HepG2 (cell line): ENCODE results near the gene RABL6. TPM values are rescaled to one million over a fixed set of nuclear protein-coding genes. Genes with fewer than 3 reads are reported as not detected.

Source experiments
- AGO1 ChIP-seq: fragments of 200-400 bp; formaldehyde crosslinking; IDR thresholded peaks from 2 replicates; pipeline ENCODE4 v1.6.1; 2017; ENCODE audit warnings: mild to moderate bottlenecking, low read depth, low read length, moderate library complexity; ENCODE audit not compliant: poor library complexity, severe bottlenecking
- AKAP8 ChIP-seq: sonication (generic); formaldehyde crosslinking; IDR thresholded peaks from 2 replicates; pipeline ENCODE4 v1.5.1; 2020; ENCODE audit warnings: mild to moderate bottlenecking, missing genetic modification reagents
- KLF13 ChIP-seq: sonication (generic); formaldehyde crosslinking; IDR thresholded peaks from 2 replicates; pipeline ENCODE4 v1.4.0; 2020; ENCODE audit warnings: mild to moderate bottlenecking, missing genetic modification reagents
- MAZ ChIP-seq, 2 experiments: sonication (generic) in 1 of 2; formaldehyde crosslinking in 1 of 2; IDR thresholded peaks; 2 replicates each; pipeline versions ENCODE4 v1.5.0 to v1.6.1; 2012 to 2020; ENCODE audit warnings: low read depth in 2 of 2, mild to moderate bottlenecking in 2 of 2, borderline replicate concordance in 1 of 2, improper control_type of control experiment in 1 of 2, low read length in 1 of 2, missing genetic modification reagents in 1 of 2, moderate library complexity in 1 of 2
- NFYB ChIP-seq: sonication (generic); formaldehyde crosslinking; IDR thresholded peaks from 2 replicates; pipeline ENCODE4 v1.4.0; 2020; ENCODE audit warnings: missing genetic modification reagents
- NONO ChIP-seq, 2 experiments: fragments of 450-650 bp in 1 of 2; sonication (generic) in 1 of 2; formaldehyde crosslinking in 1 of 2; IDR thresholded peaks in 1 of 2; conservative IDR thresholded peaks in 1 of 2; 2 replicates each; pipeline versions ENCODE4 v1.6.1 to v1.8.0; 2017 to 2022; ENCODE audit warnings: mild to moderate bottlenecking in 1 of 2, missing genetic modification reagents in 1 of 2, moderate library complexity in 1 of 2
- POLR2A ChIP-seq, 2 experiments: IDR thresholded peaks; 2 replicates each; pipeline ENCODE4 v1.6.1; 2011; ENCODE audit warnings: low read depth in 2 of 2, low read length in 2 of 2, mild to moderate bottlenecking in 1 of 2, moderate library complexity in 1 of 2; ENCODE audit not compliant: insufficient read depth in 1 of 2
- RBFOX2 ChIP-seq: fragments of 200-400 bp; formaldehyde crosslinking; IDR thresholded peaks from 2 replicates; pipeline ENCODE4 v1.6.1; 2017; ENCODE audit warnings: low read depth, mild to moderate bottlenecking, low read length
- SRSF1 ChIP-seq: fragments of 200-400 bp; formaldehyde crosslinking; optimal IDR thresholded peaks from 2 replicates; pipeline ENCODE3; 2017; ENCODE audit warnings: mild to moderate bottlenecking, low read depth, low read length, moderate library complexity
- TAF15 ChIP-seq: fragments of 200-400 bp; formaldehyde crosslinking; IDR thresholded peaks from one replicate; pipeline ENCODE4 v1.6.1; 2018; ENCODE audit warnings: mild to moderate bottlenecking, low read depth, low read length; ENCODE audit not compliant: poor library complexity, severe bottlenecking
- TBX2 ChIP-seq: sonication (generic); formaldehyde crosslinking; IDR thresholded peaks from 2 replicates; pipeline ENCODE4 v1.5.0; 2020; ENCODE audit warnings: missing genetic modification reagents, mild to moderate bottlenecking, borderline replicate concordance
- ZNF33B ChIP-seq: sonication (generic); formaldehyde crosslinking; IDR thresholded peaks from 2 replicates; pipeline ENCODE4 v1.5.1; 2020; ENCODE audit warnings: mild to moderate bottlenecking, missing genetic modification reagents
- ZNF891 ChIP-seq: sonication (generic); formaldehyde crosslinking; IDR thresholded peaks from 2 replicates; pipeline ENCODE4 v1.5.0; 2020; ENCODE audit warnings: mild to moderate bottlenecking, missing genetic modification reagents
- polyA plus RNA-seq, 8 experiments: library from polyadenylated mRNA; depleted of rRNA in 3 of 8; stranded (reverse) in 7 of 8; unstranded in 1 of 8; fragments of >200 nt; fragmentation: Illumina TruSeq in 4 of 8; extraction: Trizol in 4 of 8; gene quantifications; 2 replicates each; pipeline versions ENCODE4 v1.2.1 to v1.2.3, GENCODE V29; 2011 to 2016; ENCODE audit warnings: low read depth in 4 of 8, missing spikeins in 1 of 8, mixed read lengths in 1 of 8; ENCODE audit not compliant: insufficient read depth in 1 of 8
- total RNA-seq, 5 experiments: library from RNA; depleted of rRNA; stranded (reverse); fragments of >200 nt; fragmentation: Illumina TruSeq; extraction: Trizol; gene quantifications; 2 replicates each; pipeline ENCODE4 v1.2.3, GENCODE V29; 2016; ENCODE audit warnings: low read depth in 1 of 5
- TF ChIP-seq, protein P1 (sequence below): sonication (generic); formaldehyde crosslinking; IDR thresholded peaks from 2 replicates; pipeline ENCODE4 v1.4.0; 2020; ENCODE audit warnings: mild to moderate bottlenecking, missing genetic modification reagents
- TF ChIP-seq, protein P2 (sequence below): sonication (generic); formaldehyde crosslinking; IDR thresholded peaks from 2 replicates; pipeline ENCODE4 v1.5.0; 2020; ENCODE audit warnings: missing genetic modification reagents, mild to moderate bottlenecking, borderline replicate concordance
- TF ChIP-seq, protein P3 (sequence below): sonication (generic); formaldehyde crosslinking; IDR thresholded peaks from 2 replicates; pipeline ENCODE4 v1.4.0; 2020; ENCODE audit warnings: missing genetic modification reagents
- TF ChIP-seq, protein P4 (sequence below): sonication (generic); formaldehyde crosslinking; IDR thresholded peaks from 2 replicates; pipeline ENCODE4 v1.4.0; 2020; ENCODE audit warnings: missing genetic modification reagents
- TF ChIP-seq, protein P5 (sequence below): sonication (generic); formaldehyde crosslinking; IDR thresholded peaks from 2 replicates; pipeline ENCODE4 v1.4.0; 2020; ENCODE audit warnings: missing genetic modification reagents

The RABL6 gene
- total and polyA plus RNA-seq, 2 of the 13 experiments (the other 11 are each of a cell fraction or from before 2014, with no cell fraction given), result 81.5 to 125 TPM

DNA sequence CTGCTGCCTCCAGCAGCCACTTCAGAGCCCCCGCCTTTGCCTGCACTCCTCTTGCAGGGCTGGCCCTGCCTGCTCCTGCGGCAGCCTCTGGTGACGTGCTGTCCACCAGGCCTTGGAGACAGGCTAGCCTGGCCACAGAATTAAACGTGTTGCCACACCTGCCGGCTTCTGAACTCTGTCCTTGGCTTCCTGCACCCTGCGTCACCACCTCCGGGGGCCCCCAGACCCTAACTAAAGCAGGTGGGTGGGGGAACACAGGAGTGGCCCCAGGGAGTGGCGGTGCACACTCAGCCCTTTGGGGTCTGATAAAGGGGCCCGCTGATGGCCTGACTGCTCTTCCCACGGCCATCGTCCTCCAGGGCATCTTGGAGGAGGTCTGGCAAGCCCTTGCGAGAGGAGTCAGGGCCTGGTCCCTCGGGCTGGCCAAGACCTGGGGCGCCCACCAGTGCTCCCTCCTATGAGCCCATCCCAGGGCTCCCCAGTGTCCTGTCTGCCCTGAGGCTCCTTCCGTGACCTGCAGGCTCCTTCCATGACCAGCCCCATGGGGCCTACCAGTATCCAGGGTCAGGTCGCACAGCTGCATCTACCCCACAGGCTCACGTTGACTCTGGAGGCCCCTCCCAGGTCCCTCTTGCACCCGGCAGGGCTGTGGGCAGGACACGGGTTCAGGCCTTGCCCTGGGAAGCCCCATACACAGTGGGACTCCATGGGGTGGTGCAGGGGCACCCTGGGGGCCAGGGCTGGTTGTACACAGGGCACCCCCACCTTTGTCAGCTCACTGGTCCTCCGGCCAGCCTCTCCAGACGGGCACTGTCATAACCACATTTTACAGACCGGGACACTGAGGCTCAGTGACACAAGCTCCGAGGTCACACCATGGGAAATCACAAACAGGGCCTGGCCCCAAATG lies 43.4 kb downstream of the RABL6 start (continued):
- TF ChIP-seq TBX2 (0 out of 2 replicates have a peak, but pooled peaks have one; percentile 25), TAF15 (peak; percentile 20), AKAP8 (peak; percentile 83), SRSF1 (peak; percentile 31), NONO (IDR thresholded peaks at IDR 0.05) (no peak), NONO (CRISPR knock-in tag; conservative IDR thresholded peaks at IDR 0.05) (0 out of 2 replicates have a peak, but pooled peaks have one; percentile 17), AGO1 (peak; percentile 95), ZNF33B (CRISPR knock-in tag) (0 out of 2 replicates have a peak, but pooled peaks have one; percentile 49), KLF13 (CRISPR knock-in tag) (no peak), ZNF891 (CRISPR knock-in tag) (0 out of 2 replicates have a peak, but pooled peaks have one; percentile 1), MAZ (IDR thresholded peaks at IDR 0.05; ENCODE audit: borderline replicate concordance, low read depth, low read length) (no peak), MAZ (CRISPR knock-in tag; IDR thresholded peaks at IDR 0.05; ENCODE audit: low read depth) (no peak), POLR2A (IDR thresholded peaks at IDR 0.05; ENCODE audit: insufficient read depth in 1 of 2, low read depth in 2 of 2, low read length in 2 of 2) (0 out of 4 replicates have a peak, but pooled peaks of 1 of the 2 experiments have one; percentile 5), RBFOX2 (peak; percentile 64; the same call in 1 of the 2 replicates), NFYB (CRISPR knock-in tag) (no peak)
- TF ChIP-seq, protein P1, sequence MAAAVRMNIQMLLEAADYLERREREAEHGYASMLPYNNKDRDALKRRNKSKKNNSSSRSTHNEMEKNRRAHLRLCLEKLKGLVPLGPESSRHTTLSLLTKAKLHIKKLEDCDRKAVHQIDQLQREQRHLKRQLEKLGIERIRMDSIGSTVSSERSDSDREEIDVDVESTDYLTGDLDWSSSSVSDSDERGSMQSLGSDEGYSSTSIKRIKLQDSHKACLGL (CRISPR knock-in tag), result 0 out of 2 replicates have a peak, but pooled peaks have one; percentile 20
- TF ChIP-seq, protein P2, sequence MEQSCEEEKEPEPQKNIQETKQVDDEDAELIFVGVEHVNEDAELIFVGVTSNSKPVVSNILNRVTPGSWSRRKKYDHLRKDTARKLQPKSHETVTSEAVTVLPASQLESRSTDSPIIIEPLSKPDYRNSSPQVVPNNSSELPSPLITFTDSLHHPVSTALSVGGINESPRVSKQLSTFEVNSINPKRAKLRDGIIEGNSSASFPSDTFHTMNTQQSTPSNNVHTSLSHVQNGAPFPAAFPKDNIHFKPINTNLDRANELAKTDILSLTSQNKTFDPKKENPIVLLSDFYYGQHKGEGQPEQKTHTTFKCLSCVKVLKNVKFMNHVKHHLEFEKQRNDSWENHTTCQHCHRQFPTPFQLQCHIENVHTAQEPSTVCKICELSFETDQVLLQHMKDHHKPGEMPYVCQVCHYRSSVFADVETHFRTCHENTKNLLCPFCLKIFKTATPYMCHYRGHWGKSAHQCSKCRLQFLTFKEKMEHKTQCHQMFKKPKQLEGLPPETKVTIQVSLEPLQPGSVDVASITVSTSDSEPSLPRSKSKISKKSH, result no peak
- TF ChIP-seq, protein P3, sequence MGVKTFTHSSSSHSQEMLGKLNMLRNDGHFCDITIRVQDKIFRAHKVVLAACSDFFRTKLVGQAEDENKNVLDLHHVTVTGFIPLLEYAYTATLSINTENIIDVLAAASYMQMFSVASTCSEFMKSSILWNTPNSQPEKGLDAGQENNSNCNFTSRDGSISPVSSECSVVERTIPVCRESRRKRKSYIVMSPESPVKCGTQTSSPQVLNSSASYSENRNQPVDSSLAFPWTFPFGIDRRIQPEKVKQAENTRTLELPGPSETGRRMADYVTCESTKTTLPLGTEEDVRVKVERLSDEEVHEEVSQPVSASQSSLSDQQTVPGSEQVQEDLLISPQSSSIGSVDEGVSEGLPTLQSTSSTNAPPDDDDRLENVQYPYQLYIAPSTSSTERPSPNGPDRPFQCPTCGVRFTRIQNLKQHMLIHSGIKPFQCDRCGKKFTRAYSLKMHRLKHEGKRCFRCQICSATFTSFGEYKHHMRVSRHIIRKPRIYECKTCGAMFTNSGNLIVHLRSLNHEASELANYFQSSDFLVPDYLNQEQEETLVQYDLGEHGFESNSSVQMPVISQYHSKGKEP (CRISPR knock-in tag), result no peak
- TF ChIP-seq, protein P4, sequence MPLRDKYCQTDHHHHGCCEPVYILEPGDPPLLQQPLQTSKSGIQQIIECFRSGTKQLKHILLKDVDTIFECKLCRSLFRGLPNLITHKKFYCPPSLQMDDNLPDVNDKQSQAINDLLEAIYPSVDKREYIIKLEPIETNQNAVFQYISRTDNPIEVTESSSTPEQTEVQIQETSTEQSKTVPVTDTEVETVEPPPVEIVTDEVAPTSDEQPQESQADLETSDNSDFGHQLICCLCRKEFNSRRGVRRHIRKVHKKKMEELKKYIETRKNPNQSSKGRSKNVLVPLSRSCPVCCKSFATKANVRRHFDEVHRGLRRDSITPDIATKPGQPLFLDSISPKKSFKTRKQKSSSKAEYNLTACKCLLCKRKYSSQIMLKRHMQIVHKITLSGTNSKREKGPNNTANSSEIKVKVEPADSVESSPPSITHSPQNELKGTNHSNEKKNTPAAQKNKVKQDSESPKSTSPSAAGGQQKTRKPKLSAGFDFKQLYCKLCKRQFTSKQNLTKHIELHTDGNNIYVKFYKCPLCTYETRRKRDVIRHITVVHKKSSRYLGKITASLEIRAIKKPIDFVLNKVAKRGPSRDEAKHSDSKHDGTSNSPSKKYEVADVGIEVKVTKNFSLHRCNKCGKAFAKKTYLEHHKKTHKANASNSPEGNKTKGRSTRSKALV (CRISPR knock-in tag), result 0 out of 2 replicates have a peak, but pooled peaks have one; percentile 13
- TF ChIP-seq, protein P5, sequence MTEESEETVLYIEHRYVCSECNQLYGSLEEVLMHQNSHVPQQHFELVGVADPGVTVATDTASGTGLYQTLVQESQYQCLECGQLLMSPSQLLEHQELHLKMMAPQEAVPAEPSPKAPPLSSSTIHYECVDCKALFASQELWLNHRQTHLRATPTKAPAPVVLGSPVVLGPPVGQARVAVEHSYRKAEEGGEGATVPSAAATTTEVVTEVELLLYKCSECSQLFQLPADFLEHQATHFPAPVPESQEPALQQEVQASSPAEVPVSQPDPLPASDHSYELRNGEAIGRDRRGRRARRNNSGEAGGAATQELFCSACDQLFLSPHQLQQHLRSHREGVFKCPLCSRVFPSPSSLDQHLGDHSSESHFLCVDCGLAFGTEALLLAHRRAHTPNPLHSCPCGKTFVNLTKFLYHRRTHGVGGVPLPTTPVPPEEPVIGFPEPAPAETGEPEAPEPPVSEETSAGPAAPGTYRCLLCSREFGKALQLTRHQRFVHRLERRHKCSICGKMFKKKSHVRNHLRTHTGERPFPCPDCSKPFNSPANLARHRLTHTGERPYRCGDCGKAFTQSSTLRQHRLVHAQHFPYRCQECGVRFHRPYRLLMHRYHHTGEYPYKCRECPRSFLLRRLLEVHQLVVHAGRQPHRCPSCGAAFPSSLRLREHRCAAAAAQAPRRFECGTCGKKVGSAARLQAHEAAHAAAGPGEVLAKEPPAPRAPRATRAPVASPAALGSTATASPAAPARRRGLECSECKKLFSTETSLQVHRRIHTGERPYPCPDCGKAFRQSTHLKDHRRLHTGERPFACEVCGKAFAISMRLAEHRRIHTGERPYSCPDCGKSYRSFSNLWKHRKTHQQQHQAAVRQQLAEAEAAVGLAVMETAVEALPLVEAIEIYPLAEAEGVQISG (CRISPR knock-in tag), result no peak
- TF ChIP-seq, all 625 proteins: peak for 24
